K562 (cell line): ENCODE results near the gene SPOCK3. TPM values are rescaled to one million over a fixed set of nuclear protein-coding genes. Genes with fewer than 3 reads are reported as not detected.

ENCODE experiments used
- ATAC-seq: fragments of 200-7000 bp; cut with Tn5 transposase; 3 replicates; pipeline ENCODE4 v1.9.1; 2020; ENCODE audit warnings: moderate library complexity
- BruUV-seq: library from RNA; stranded (reverse); fragments of 400-500 nt; replicated peaks from 2 replicates; lab custom pipeline; 2021; lab: Mats Ljungman, UMichigan
- CTCF ChIA-PET: fragments of 300-600 bp; formaldehyde crosslinking; extraction: SDS; loops from one replicate; lab custom pipeline; 2021; ENCODE audit warnings: low intra/inter-chr PET ratio; lab: Yijun Ruan, JAX
- POLR2A ChIA-PET: fragments of 300-600, 350-650 bp; sonication (Branson Sonifier 250); formaldehyde crosslinking; extraction: SDS; loops from one replicate; lab custom pipeline; 2021; ENCODE audit warnings: antibody characterized with exemption, inconsistent platforms; lab: Yijun Ruan, JAX
- DNase-seq, 4 experiments: peaks; one replicate each; pipeline versions ENCODE4 v3.0.0 to v3.0.0-alpha.2; 2011 to 2018; ENCODE audit warnings: low spot score in 3 of 4, mixed read lengths in 3 of 4; ENCODE audit errors: extremely low read depth in 1 of 4
- FAIRE-seq: peaks from 2 replicates; lab custom pipeline; 2011; peaks lifted over from hg19 to GRCh38; lab: Jason Lieb, UNC
- H2AFZ ChIP-seq: 2 replicates; pipeline ENCODE4 v1.6.0; 2011; ENCODE audit warnings: low read depth, low read length, control low read depth, inconsistent platforms
- H3K27ac ChIP-seq: fragments of 200-600 bp; 3 replicates; pipeline ENCODE4 v1.8.0; 2011; ENCODE audit warnings: low read depth, mild to moderate bottlenecking, control low read depth, inconsistent platforms, low read length, moderate library complexity, mixed read lengths; ENCODE audit errors: extremely low read depth
- H3K27me3 ChIP-seq, 2 experiments: fragments of 300-600 bp in 1 of 2; 2 replicates in 1 of 2; 3 replicates in 1 of 2; pipeline versions ENCODE4 v1.6.0 to v1.8.0; 2011; ENCODE audit warnings: inconsistent platforms in 2 of 2, low read length in 2 of 2, mild to moderate bottlenecking in 1 of 2, mixed read lengths in 1 of 2, moderate library complexity in 1 of 2; ENCODE audit not compliant: control insufficient read depth in 2 of 2, insufficient read depth in 2 of 2
- H3K36me3 ChIP-seq: fragments of 300-600 bp; 3 replicates; pipeline ENCODE4 v1.8.0; 2011; ENCODE audit warnings: mild to moderate bottlenecking, low read length, inconsistent platforms; ENCODE audit not compliant: control insufficient read depth, insufficient read depth
- H3K4me1 ChIP-seq, 2 experiments: fragments of 200-600 bp in 1 of 2; replicated peaks in 1 of 2; 2 replicates in 1 of 2; 3 replicates in 1 of 2; pipeline versions ENCODE4 v1.5.1 to v1.8.0; 2011; ENCODE audit warnings: inconsistent platforms in 2 of 2, low read length in 2 of 2, mild to moderate bottlenecking in 1 of 2, mixed read lengths in 1 of 2, moderate library complexity in 1 of 2; ENCODE audit not compliant: control insufficient read depth in 2 of 2, insufficient read depth in 2 of 2
- H3K4me2 ChIP-seq: 2 replicates; pipeline ENCODE4 v1.6.1; 2011; ENCODE audit warnings: low read length, control low read depth, inconsistent platforms, mixed read lengths; ENCODE audit not compliant: insufficient read depth
- H3K4me3 ChIP-seq: fragments of 200-600 bp; sonication (generic), shearing (Covaris generic); 2 replicates; pipeline ENCODE4 v1.5.1; 2016; ENCODE audit warnings: control low read depth, inconsistent platforms
- H3K79me2 ChIP-seq: fragments of 200-600 bp; 3 replicates; pipeline ENCODE4 v1.8.0; 2011; ENCODE audit warnings: low read length, inconsistent platforms; ENCODE audit not compliant: control insufficient read depth, insufficient read depth
- H3K9ac ChIP-seq, 2 experiments: 2 replicates each; pipeline versions ENCODE4 v1.6.0 to v1.6.1; 2011; ENCODE audit warnings: low read depth in 2 of 2, low read length in 2 of 2, control low read depth in 1 of 2, inconsistent platforms in 1 of 2, mild to moderate bottlenecking in 1 of 2, mixed read lengths in 1 of 2; ENCODE audit not compliant: insufficient read depth in 1 of 2
- H3K9me1 ChIP-seq: one replicate; pipeline ENCODE4 v1.6.0; 2011; ENCODE audit warnings: inconsistent platforms, mild to moderate bottlenecking, low read length, moderate library complexity; ENCODE audit not compliant: control insufficient read depth, insufficient read depth
- H3K9me3 ChIP-seq: replicated peaks from 2 replicates; pipeline ENCODE4 v1.5.1; 2011; ENCODE audit warnings: low read depth, low read length, inconsistent platforms; ENCODE audit not compliant: control insufficient read depth, insufficient read depth
- H4K20me1 ChIP-seq: replicated peaks from 2 replicates; pipeline ENCODE4 v1.6.1; 2011; ENCODE audit warnings: low read length, inconsistent platforms, mixed read lengths; ENCODE audit not compliant: control insufficient read depth, insufficient read depth
- ILF3 ChIP-seq: fragments of 450-650 bp; IDR thresholded peaks from 2 replicates; pipeline ENCODE4 v1.6.1; 2018; ENCODE audit warnings: antibody characterized with exemption, mild to moderate bottlenecking, moderate library complexity, borderline replicate concordance
- L3MBTL2 ChIP-seq: fragments of 450-650 bp; IDR thresholded peaks from 2 replicates; pipeline ENCODE4 v1.6.1; 2016; ENCODE audit warnings: mild to moderate bottlenecking, moderate library complexity
- RREB1 ChIP-seq: fragments of 250-450 bp; sonication (Bioruptor Pico); IDR thresholded peaks from 2 replicates; pipeline ENCODE4 v1.4.0; 2020
- TAF15 ChIP-seq: fragments of 200-400 bp; formaldehyde crosslinking; IDR thresholded peaks from 2 replicates; pipeline ENCODE4 v1.6.1; 2017; ENCODE audit warnings: mild to moderate bottlenecking, low read depth, low read length, moderate library complexity
- WGBS: fragments of 100-300 bp; shearing (Covaris generic); methylation state at CpG from one replicate; pipeline ENCODE4 v1.1.6; 2016; ENCODE audit warnings: low coverage, mixed read lengths; ENCODE audit not compliant: insufficient coverage; ENCODE audit errors: missing lambda C conversion rate; 5-methylcytosine and 5-hydroxymethylcytosine counted together
- in situ Hi-C: fragments of 300-500 bp; cut with MboI; formaldehyde crosslinking; loops from 4 replicates; pipeline ENCODE4 v1.15.0; 2018; ENCODE audit warnings: inconsistent platforms, mixed read lengths
- intact Hi-C: fragments of 100-400 bp; cut with micrococcal nuclease; formaldehyde crosslinking; loops from 2 replicates; pipeline ENCODE4 v1.14.2; 2022
- polyA plus RNA-seq, 8 experiments: library from polyadenylated mRNA; depleted of rRNA in 4 of 8; stranded (reverse) in 5 of 8; unstranded in 3 of 8; fragments of >200 nt; fragmentation: Nextera tagmentation in 2 of 8; fragmentation: Illumina TruSeq in 1 of 8; extraction: Ambion mirVana in 2 of 8; extraction: Trizol in 1 of 8; gene quantifications; 2 replicates each; pipeline versions ENCODE4 v1.2.1 to v1.2.3, GENCODE V29; 2011 to 2014; ENCODE audit warnings: inconsistent platforms in 1 of 8, missing spikeins in 1 of 8
- total RNA-seq, 7 experiments: library from RNA; depleted of rRNA in 6 of 7; stranded (reverse); fragments of >200 nt in 6 of 7; fragmentation: Illumina TruSeq in 2 of 7; extraction: Trizol in 2 of 7; gene quantifications; 2 replicates each; pipeline versions ENCODE4 v1.2.1 to v1.2.3, GENCODE V29; 2011 to 2021; ENCODE audit warnings: low replicate concordance in 1 of 7

The SPOCK3 gene
- total and polyA plus RNA-seq, 9 of the 15 experiments (the other 6 are each of a cell fraction or from before 2014, with no cell fraction given) = not detected

GRCh38 chr4:166823126-166823525, 411.2 kb downstream of the SPOCK3 start:
- intact Hi-C loops = no loop called here
- no peak overlapping the region for H3K9ac ChIP-seq
- H3K9me1 ChIP-seq = no peaks in the 10 kb centered on the region
- no peak for DNase-seq
- no peaks in the 10 kb centered on the region for H3K36me3 ChIP-seq
- H3K4me2 ChIP-seq = no peak overlapping the region
- no peak overlapping the region for H3K27ac ChIP-seq
- H3K27me3 ChIP-seq = no peaks in the 10 kb centered on the region
- BruUV-seq = no TSS peak
- H3K4me3 ChIP-seq = no peak overlapping the region
- no peak for TF ChIP-seq RREB1 (CRISPR knock-in tag)
- no peak for TF ChIP-seq TAF15
- TF ChIP-seq ILF3 = no peak
- TF ChIP-seq L3MBTL2 = no peak
- TF ChIP-seq, all 486 proteins: peak for 0
- FAIRE-seq (no peak), ATAC-seq (no peak)
- Histone ChIP-seq H3K79me2 (no peaks in the 10 kb centered on the region), H4K20me1 (no peaks in the 10 kb centered on the region), H2AFZ (no peak overlapping the region), H3K9me3 (no peaks in the 10 kb centered on the region), H3K4me1 (no peaks in the 10 kb centered on the region)
- CTCF ChIA-PET = no interaction called here
- POLR2A ChIA-PET = no interaction called here
- in situ Hi-C loops = no loop called here
- 0% methylated on average over 1 of the region's 1 CpG for WGBS
